Natural killer cell (primary cell): ENCODE data around the gene FARP1. TPM values are rescaled to one million over a fixed set of nuclear protein-coding genes. Genes with fewer than 3 reads are reported as not detected.
"Not testable (repeated sequence)": the region's sequence is repeated elsewhere in the genome, so short reads cannot be mapped to it uniquely, and the experiment has no call there.

Experiments used
- ATAC-seq, 3 donors: fragments of 150-1000 bp in 2 of 3; fragments of 200-7000 bp in 1 of 3; cut with Tn5 transposase; 1 replicate in 1 of 3; 2 replicates in 2 of 3; pipeline ENCODE4 v1.10.0; 2021; ENCODE audit warnings: mild to moderate bottlenecking in 2 of 3, moderate library complexity in 2 of 3
- DNase-seq, 2 donors: peaks; one replicate each; pipeline versions ENCODE4 v3.0.0 to v3.0.0-alpha.2; 2013 to 2021; ENCODE audit warnings: mixed read lengths in 1 of 2
- H3K27ac ChIP-seq: one replicate; pipeline ENCODE4 v1.5.1; 2013; ENCODE audit warnings: mild to moderate bottlenecking, low read length
- H3K27me3 ChIP-seq: one replicate; pipeline ENCODE4 v1.6.1; 2013; ENCODE audit warnings: low read length; ENCODE audit not compliant: control insufficient read depth, insufficient read depth
- H3K36me3 ChIP-seq: one replicate; pipeline ENCODE4 v1.6.1; 2013; ENCODE audit warnings: low read length; ENCODE audit not compliant: control insufficient read depth, insufficient read depth
- H3K4me1 ChIP-seq: one replicate; pipeline ENCODE4 v1.6.1; 2013; ENCODE audit warnings: low read length; ENCODE audit not compliant: control insufficient read depth, insufficient read depth
- H3K4me3 ChIP-seq: one replicate; pipeline ENCODE4 v1.5.1; 2013; ENCODE audit warnings: low read length
- H3K9me3 ChIP-seq: one replicate; pipeline ENCODE4 v1.6.1; 2013; ENCODE audit warnings: low read length; ENCODE audit not compliant: control insufficient read depth, insufficient read depth
- H3K27ac Mint-ChIP-seq, 2 donors: one replicate each; pipeline ENCODE4 v1.8.0; 2022; ENCODE audit warnings: mild to moderate bottlenecking in 2 of 2, mixed read lengths in 2 of 2, moderate library complexity in 1 of 2
- H3K27me3 Mint-ChIP-seq, 2 donors: one replicate each; pipeline ENCODE4 v1.8.0; 2022; ENCODE audit warnings: low read depth in 2 of 2, mixed read lengths in 2 of 2
- H3K36me3 Mint-ChIP-seq: one replicate; pipeline ENCODE4 v1.8.0; 2022; ENCODE audit warnings: mixed read lengths
- H3K4me1 Mint-ChIP-seq, 2 donors: one replicate each; pipeline ENCODE4 v1.8.0; 2022; ENCODE audit warnings: mixed read lengths in 2 of 2
- H3K4me3 Mint-ChIP-seq: one replicate; pipeline ENCODE4 v1.8.0; 2022; ENCODE audit warnings: mild to moderate bottlenecking, moderate library complexity, mixed read lengths
- H3K9me3 Mint-ChIP-seq, 2 donors: one replicate each; pipeline ENCODE4 v1.8.0; 2022; ENCODE audit warnings: mixed read lengths in 2 of 2
- CTCF ChIP-seq: fragments of 200-600 bp; IDR thresholded peaks from one replicate; pipeline ENCODE4 v1.8.0; 2022; ENCODE audit warnings: antibody characterized with exemption
- WGBS: methylation state at CpG from one replicate; pipeline ENCODE4 v1.1.7; 2013; ENCODE audit warnings: missing lambda C conversion rate; ENCODE audit not compliant: insufficient coverage; 5-methylcytosine and 5-hydroxymethylcytosine counted together
- intact Hi-C: fragments of 100-400 bp; cut with micrococcal nuclease; formaldehyde crosslinking; loops from one replicate; pipeline ENCODE4 v1.14.2; 2022
- total RNA-seq, 4 donors: library from RNA; stranded (reverse); fragments of 120-200 nt in 1 of 4; gene quantifications; one replicate each; pipeline versions ENCODE4 v1.2.3 to v1.2.4, GENCODE V29; 2013 to 2022

FARP1 gene
- total RNA-seq, 3 donors from 2014 or later (not counting 1 experiment from before 2014, with no cell fraction given), result 0.71 to 1.2 (median 1.1) TPM

DNA sequence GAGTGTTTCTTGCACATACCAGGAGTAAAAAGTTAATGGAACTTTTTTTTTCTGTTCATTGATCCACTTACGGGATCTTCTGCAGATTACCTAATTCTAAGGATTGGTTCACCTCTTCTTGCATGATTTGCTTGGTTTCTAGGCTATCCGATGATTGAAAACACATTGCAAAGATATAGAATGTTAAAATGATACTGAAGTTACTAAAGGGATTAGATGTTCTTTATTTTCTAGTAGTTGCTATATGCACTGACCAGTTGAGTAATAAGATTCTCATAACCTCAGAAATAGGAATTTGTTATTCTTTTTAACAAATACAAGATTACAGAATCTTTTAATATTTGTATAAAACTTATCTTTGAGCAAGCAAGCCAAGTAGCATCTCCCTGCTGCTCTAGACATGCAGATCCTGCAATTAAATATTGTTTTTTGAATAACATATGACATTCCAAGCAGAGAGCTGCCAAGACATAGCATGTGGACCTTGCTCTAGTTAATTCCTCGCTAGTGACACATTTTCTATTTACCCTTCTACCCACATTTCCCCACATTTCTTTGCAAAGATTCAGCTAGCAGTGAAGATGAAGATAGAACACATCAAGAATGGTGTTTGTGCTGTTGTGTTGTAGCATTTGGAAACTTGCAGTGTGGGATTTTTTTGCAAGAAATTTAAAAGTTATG, 85.9 kb downstream of the FARP1 start:
- Histone ChIP-seq H3K4me3 (no peak overlapping the region), H3K36me3 (no peaks in the 10 kb centered on the region), H3K9me3 (no peaks in the 10 kb centered on the region), H3K27me3 (no peaks in the 10 kb centered on the region), H3K27ac (no peak overlapping the region), H3K4me1 (no peaks in the 10 kb centered on the region)
- 84% methylated on average over 3 of the region's 3 CpGs for WGBS
- Mint-ChIP-seq H3K36me3 (no peaks in the 10 kb centered on the region), H3K4me3 (no peak overlapping the region), H3K4me1 (no peaks in the 10 kb centered on the region), H3K9me3 (no peaks in the 10 kb centered on the region), H3K27me3 (peaks cover 0 to 3% of the 10 kb centered on the region in 2 donors), H3K27ac (no peak overlapping the region)
- DNase-seq (no peak), ATAC-seq (no peak)
- no peak for TF ChIP-seq CTCF
- intact Hi-C loops, result no loop called here

- H3K27ac ChIP-seq, H3K36me3 Mint-ChIP-seq, DNase-seq, H3K4me1 ChIP-seq, H3K9me3 Mint-ChIP-seq, ATAC-seq, H3K4me3 Mint-ChIP-seq, H3K27ac Mint-ChIP-seq, H3K9me3 ChIP-seq, intact Hi-C loops, H3K27me3 ChIP-seq, H3K4me1 Mint-ChIP-seq, H3K27me3 Mint-ChIP-seq, H3K36me3 ChIP-seq, H3K4me3 ChIP-seq: not testable (repeated sequence)
- 90% methylated on average over 2 of the region's 4 CpGs for WGBS
Observed at GRCh38 chr13:98230762-98231161, 87.9 kb downstream of the FARP1 start.

GRCh38 chr13:98232456-98232855, 89.6 kb downstream of the FARP1 start:
- no peaks in the 10 kb centered on the region for H3K4me1 Mint-ChIP-seq
- no peak overlapping the region for H3K27ac Mint-ChIP-seq
- H3K27me3 Mint-ChIP-seq, result peaks cover 0 to 3% of the 10 kb centered on the region in 2 donors
- H3K9me3 Mint-ChIP-seq, result no peaks in the 10 kb centered on the region
- intact Hi-C loops, result no loop called here
- WGBS, result 95% methylated on average over 3 of the region's 4 CpGs
- H3K4me3 Mint-ChIP-seq, result no peak overlapping the region
- Histone ChIP-seq H3K4me1 (no peaks in the 10 kb centered on the region), H3K36me3 (no peaks in the 10 kb centered on the region), H3K27ac (no peak overlapping the region), H3K9me3 (no peaks in the 10 kb centered on the region), H3K27me3 (peaks cover 4% of the 10 kb centered on the region), H3K4me3 (no peak overlapping the region)
- ATAC-seq (no peak), DNase-seq (no peak)
- TF ChIP-seq CTCF, result no peak
- no peaks in the 10 kb centered on the region for H3K36me3 Mint-ChIP-seq

GRCh38 chr13:98233127-98233526, 90.2 kb downstream of the FARP1 start:
- Mint-ChIP-seq H3K9me3 (no peaks in the 10 kb centered on the region), H3K36me3 (no peaks in the 10 kb centered on the region), H3K4me1 (no peaks in the 10 kb centered on the region), H3K4me3 (no peak overlapping the region), H3K27me3 (peaks cover 0 to 3% of the 10 kb centered on the region in 2 donors), H3K27ac (no peak overlapping the region)
- ATAC-seq (no peak), DNase-seq (no peak)
- Histone ChIP-seq H3K4me1 (no peaks in the 10 kb centered on the region), H3K9me3 (no peaks in the 10 kb centered on the region), H3K36me3 (no peaks in the 10 kb centered on the region), H3K27ac (no peak overlapping the region), H3K4me3 (no peak overlapping the region), H3K27me3 (peaks cover 4% of the 10 kb centered on the region)
- no peak for TF ChIP-seq CTCF
- intact Hi-C loops, result no loop called here
- 80% methylated on average over 1 of the region's 2 CpGs for WGBS
